ENCODE data around the gene ISM1.

GRCh38 chr20:13228771-13229170 lies 7.7 kb downstream of the ISM1 start:
- TF ChIP-seq CTCF (conservative IDR thresholded peaks at IDR 0.05; ENCODE audit: low read depth in 2 of 2) (no peak), POLR2AphosphoS5 (IDR thresholded peaks at IDR 0.05; ENCODE audit: low read depth) (no peak), CREB1 (CRISPR knock-in tag; IDR thresholded peaks at IDR 0.05; ENCODE audit: low read depth) (no peak), JUNB (IDR thresholded peaks at IDR 0.05; ENCODE audit: unreplicated experiment) (no peak), EZH2 (IDR thresholded peaks at IDR 0.05; ENCODE audit: low read depth, unreplicated experiment) (no peak), REST (IDR thresholded peaks at IDR 0.05; ENCODE audit: unreplicated experiment) (no peak), EZH2phosphoT487 (IDR thresholded peaks at IDR 0.05; ENCODE audit: unreplicated experiment) (no peak), ETS1 (IDR thresholded peaks at IDR 0.05) (no peak), NANOG (IDR thresholded peaks at IDR 0.05; ENCODE audit: borderline replicate concordance) (no peak), STAT1 (IDR thresholded peaks at IDR 0.05; ENCODE audit: unreplicated experiment) (no peak), ZNF331 (CRISPR knock-in tag; IDR thresholded peaks at IDR 0.05; ENCODE audit: low read depth) (no peak), ZNF114 (CRISPR knock-in tag; IDR thresholded peaks at IDR 0.05) (no peak)
